PC-3 (cell line): Measurements from ENCODE around the gene DNAL1.

Experiments
- EZH2 ChIP-seq: fragments of 300-600 bp; sonication (generic); IDR thresholded peaks from one replicate; pipeline ENCODE4 v1.6.1; 2017; ENCODE audit warnings: antibody characterized with exemption, mild to moderate bottlenecking, low read length; ENCODE audit not compliant: unreplicated experiment
- TF ChIP-seq, protein P1 (sequence below): fragments of 300-600 bp; sonication (generic); conservative IDR thresholded peaks from 2 replicates; pipeline ENCODE4 v1.5.1; 2017; ENCODE audit warnings: antibody characterized with exemption, low read depth, mild to moderate bottlenecking, low read length

DNA sequence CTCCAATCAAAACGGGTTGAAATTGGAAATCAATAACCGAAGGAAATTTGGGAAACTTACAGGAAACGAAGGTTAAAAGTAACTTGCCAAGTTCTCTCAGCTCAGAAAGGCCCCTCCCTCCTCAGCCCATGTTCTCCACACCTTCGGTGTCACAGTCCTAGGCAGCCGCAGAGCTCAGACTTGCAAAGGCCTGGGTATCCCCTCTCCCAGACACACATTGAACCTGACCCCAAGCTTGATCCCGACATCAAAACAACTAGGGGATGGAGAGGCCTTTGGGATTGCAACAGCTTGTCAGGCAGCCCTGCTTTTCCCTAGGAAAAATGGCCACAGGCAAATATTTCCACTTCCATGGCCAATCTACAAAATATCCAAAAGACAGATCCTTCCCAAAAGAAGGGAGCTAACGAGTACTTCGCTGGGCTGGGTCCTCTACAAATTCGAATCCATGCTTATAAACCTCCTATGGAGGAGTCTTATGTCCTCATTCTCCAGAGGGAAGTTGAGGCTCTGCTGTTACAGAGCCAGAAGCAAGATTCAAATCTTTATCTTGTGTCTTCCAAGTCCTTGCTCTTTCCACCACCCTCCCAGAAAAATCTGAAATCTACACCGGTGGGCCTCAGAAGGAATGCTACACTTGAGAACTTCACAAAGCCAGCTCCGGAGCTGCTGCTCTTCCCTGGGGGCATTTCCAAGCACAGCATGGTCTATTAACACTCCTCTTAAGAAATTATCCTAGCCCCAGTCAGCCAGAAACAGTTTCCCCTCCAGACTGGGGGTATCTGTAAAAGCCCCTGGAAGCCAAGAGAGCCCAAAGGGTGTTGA is 105.1 kb downstream of the DNAL1 start:
- TF ChIP-seq, protein P1, sequence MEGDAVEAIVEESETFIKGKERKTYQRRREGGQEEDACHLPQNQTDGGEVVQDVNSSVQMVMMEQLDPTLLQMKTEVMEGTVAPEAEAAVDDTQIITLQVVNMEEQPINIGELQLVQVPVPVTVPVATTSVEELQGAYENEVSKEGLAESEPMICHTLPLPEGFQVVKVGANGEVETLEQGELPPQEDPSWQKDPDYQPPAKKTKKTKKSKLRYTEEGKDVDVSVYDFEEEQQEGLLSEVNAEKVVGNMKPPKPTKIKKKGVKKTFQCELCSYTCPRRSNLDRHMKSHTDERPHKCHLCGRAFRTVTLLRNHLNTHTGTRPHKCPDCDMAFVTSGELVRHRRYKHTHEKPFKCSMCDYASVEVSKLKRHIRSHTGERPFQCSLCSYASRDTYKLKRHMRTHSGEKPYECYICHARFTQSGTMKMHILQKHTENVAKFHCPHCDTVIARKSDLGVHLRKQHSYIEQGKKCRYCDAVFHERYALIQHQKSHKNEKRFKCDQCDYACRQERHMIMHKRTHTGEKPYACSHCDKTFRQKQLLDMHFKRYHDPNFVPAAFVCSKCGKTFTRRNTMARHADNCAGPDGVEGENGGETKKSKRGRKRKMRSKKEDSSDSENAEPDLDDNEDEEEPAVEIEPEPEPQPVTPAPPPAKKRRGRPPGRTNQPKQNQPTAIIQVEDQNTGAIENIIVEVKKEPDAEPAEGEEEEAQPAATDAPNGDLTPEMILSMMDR = no peak
- no peak for TF ChIP-seq EZH2
